Activated CD4-positive, alpha-beta T cell treated with anti-CD3 and anti-CD28 coated beads, Interleukin-2, amount 50 U/mL, for 48 hours (primary cell): Measurements from ENCODE around the gene LTK.

Experiments
- DNase-seq, 2 experiments: peaks; one replicate each; pipeline ENCODE4 v3.0.0-alpha.2; 2020

LTK gene

DNA sequence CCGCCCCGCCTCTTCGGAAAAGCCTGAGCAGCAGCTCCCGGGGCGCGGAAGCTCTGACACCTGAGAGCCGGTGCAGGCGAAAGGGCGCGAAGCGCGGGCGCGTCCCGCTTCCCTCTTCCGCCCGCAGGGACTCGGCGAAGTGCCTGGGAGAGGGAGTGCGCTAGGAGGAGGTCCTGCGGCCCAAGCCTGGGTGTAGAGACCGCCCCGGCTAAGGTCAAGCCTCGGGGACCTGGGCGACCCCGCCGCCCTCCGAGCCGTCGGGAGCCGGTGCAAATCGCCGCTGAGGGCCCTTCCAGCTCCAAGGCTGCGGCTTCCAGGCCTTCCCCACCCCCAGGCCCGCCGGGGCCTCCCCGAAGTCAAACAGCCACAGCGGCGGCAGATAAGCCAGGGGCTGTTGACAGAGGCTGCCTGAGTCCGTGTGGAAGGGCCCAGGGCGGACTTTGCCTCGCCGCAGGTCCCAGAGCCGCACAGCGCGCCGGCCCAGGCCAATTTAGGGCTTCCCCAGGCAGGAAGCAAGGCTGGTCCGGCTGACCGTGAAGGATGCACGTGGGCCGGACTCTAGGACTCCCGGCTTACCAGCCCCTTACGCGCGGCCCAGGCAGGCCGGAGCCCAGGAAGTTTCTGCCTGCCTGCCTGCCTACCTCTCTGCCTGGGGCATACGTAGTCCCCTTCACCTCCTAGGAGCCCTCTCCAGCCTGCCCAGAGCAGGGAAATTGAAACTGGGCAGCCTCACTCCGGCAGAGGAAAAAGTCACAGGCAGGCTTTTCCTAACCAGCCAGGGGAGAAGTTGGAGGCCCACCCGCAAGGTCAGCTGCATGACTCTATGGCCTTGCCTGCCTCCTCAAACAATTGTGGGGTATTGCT is 17.7 kb downstream of the LTK start:
- DNase-seq = no peak

GRCh38 chr15:41494922-41495735 is 18.5 kb downstream of the LTK start:
- DNase-seq = peak in 1 of 2 experiments; percentile 49

DNA sequence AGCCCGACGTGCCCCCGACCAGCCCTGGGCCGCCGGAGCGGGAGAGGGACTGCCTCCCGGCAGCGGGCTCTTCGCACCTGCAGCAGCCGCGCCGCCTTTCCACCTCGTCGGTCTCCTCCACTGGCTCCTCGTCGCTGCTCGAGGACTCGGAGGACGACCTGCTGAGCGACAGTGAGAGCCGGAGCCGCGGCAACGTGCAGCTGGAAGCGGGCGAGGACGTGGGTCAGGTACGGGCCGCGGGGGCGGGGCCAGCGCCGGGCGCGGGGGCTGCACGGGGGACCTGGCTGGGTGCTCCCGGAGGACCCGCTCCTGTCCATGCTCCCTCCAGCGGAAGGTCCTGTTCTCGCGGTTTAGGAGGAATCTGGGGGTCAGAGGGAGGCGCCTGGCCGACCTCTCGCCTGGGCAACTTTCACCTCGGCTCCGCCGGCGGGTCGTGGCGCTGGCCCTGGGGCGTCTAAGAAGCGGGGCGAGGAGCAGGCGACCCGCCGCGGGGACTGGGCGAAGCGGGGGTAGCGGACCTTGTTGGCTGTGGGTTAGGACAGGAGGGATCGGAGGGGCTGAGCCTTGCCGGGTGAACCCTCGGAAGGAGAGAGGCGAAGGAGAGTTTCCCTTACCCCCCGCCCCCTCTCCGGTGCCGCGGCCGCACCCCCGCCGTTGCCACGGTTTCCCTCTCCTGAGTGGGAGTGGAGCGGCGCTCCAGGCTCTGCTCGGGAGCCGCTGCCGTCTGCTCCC is 19.3 kb downstream of the LTK start:
- DNase-seq = peak in 1 of 2 experiments; percentile 59

DNA sequence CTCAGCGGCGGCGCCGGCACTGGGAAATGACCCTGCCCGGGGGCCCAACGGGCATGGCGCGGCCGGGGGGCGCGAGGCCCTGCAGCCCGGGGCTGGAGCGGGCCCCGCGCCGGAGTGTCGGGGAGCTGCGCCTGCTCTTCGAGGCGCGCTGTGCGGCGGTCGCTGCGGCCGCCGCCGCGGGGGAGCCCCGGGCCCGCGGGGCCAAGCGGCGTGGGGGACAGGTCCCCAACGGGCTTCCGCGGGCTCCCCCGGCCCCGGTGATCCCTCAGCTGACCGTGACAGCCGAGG is 19.8 kb downstream of the LTK start:
- DNase-seq = no peak

GRCh38 chr15:41493205-41493901 is 20.3 kb downstream of the LTK start, which contains the start of gene ITPKA:
Gene ITPKA (plus strand): TSS chr15:41493874. CDS start chr15:41493928, 54 bp downstream.
- peak; percentile 93 to 94 for DNase-seq

DNA sequence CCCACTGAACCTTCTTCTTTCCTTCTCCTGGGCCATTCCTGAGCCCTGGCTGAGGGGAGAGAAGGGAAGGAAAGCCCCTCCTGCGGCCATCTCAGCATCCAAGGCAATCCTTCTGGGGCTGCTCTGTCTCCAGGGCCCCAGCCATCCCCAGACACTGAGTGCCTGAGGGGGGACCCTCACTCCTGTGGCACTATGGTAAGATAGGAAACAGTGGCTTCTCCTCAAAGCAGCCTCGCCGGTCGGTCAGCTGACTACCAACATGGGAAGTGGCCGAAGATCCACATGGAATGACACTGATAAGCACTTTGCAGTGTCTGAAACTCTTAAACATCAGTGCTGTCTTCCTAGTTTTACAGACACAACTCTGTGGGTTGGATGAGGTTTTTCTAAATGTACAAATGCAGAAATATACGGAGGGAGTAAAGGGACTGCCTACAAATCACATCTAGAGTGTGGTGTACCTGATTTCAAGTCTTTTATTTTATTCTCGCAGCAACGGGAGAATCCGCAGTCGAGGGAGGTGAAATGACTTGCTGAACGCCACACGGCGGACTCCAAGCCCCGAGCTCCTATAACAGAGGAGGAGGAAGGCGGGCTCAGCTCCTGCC is 20.9 kb downstream of the LTK start:
- DNase-seq = no peak

DNA sequence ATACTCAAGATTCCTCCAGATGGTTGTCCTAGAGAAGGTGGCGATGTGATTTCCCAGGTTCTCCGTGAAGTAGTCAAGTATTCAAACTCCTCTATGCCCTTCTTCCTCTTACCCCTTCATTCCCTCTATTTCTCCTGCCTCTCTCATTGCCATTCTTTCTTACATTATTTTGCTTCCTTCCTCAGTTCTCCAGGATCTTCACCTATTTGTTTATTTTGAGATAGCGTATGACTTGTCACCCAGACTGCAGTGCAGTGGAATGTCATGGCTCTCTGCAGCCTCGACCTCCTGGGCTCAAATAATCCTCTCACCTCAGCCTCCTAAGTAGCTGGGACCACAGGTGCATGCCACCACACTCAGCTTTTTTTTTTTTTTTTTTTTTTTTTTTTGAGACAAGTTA is 21.7 kb downstream of the LTK start:
- no peak for DNase-seq

DNA sequence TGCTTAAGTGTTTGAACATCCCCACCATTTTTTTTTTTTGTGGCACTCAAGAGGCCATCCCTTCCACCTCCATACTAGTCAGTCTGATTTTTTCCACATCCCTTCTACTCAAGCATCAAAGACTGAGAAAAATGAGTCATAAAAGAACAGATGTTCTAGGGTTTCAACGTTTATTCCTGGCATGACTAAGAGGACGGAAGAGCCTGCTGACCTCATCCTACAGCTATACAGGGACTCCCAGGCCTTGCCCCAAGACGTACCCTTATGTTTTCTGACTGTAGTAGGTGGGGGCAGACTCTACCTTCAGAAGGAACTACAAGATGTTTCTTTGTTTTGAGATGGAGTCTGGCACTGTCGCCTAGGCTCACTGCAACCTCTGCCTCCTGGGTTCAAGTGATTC is 23.3 kb downstream of the LTK start:
- DNase-seq = peak in 1 of 2 experiments; percentile 47

- no peak for DNase-seq
These were observed 24.0 kb downstream of the LTK start for GRCh38 chr15:41489641-41490040.

GRCh38 chr15:41487802-41488201 is 25.8 kb downstream of the LTK start:
- DNase-seq = peak; percentile 50 to 57

DNA sequence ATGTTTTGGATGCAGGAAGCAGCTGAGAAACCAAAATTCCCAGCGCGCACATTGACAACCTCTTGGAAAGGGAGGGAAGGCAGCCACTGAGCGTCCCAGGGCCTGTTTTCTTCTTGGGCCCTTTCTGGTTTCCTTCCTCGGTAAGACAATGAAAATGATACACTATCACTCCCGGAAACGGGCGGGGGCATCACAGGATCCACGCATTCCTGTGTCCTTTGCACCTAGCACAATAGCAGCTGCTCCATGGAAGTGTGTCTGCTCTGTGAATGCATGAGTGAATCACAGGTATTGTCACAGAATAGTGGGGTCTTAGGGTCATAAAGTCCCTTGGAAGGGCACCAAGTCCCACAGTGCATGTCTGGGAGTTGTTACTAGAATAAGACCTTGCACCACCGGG is 26.2 kb downstream of the LTK start:
- no peak for DNase-seq

DNA sequence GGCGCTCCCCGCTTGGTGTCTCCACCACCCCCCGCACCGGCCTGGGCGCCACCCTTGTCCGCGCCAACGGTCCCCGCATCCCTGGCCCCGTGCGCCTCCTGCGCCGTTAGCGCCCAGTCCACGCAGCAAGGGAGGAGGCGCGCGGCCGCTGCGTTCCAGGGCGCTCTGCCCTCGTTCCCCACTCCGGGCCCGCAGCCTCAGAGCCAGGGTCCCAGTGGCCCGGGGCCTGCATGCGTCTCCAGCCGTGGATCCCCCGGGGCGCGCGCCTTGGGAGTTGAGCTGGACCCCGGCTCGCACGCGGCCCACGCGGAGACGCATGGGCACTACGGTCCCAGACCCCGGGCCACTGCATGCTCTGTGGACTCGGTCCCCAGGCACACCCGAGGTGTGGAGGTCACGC is 27.3 kb downstream of the LTK start:
- no peak for DNase-seq

DNA sequence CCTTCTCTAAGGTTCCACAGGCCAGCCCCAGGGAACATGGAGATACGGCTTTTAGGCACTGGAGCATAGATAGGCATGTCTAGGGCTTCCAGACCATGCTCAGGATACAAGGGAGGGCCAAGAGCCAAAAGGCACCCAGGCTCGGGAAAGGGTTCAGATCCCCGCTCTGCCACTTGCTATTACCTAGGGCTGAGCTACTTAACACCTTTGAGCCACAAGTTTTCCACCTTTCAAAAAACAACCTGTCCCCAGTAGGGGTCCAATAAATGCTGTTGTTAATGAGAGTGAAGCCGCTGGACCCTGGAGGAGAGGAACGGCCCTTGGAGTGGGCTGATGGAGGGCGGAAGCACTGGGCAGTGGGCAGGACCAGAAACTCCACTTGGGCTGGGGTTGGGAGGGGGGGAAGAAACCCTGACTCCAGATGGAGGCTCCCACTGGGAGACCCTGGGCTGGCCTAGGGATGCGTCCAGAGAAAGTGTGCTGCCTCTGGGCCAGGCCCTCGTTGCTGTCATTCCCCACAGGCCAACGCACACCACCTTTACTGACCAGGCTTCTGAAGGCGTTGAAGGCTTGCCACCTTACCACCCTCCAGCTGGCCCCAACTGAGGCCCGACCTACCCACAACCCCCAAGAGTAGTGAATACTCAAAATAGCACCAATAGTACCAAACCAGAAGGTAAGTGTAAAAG is 28.5 kb downstream of the LTK start:
- DNase-seq = no peak

DNA sequence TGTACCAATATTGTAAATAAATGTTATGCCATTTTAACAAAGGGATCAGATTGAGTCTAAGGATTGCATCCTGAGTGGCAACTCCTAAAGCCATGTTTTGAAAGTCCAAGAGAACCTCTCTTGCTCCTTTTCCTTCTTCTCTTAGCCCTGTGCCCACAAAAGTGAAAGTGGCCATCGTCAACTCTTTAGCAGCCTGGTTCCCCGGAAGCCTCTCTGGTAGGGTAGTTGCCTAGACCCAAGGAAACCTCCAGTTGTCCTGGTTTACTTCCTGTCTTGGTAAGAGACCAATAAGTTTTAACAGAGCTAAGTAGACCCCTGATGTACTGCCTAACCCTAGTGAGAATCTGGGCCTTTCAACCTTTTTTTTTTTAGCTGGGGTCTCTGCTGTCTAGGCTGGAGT is 30.1 kb downstream of the LTK start:
- no peak for DNase-seq

GRCh38 chr15:41483115-41483514 is 30.5 kb downstream of the LTK start:
- peak in 1 of 2 experiments; percentile 53 for DNase-seq

DNA sequence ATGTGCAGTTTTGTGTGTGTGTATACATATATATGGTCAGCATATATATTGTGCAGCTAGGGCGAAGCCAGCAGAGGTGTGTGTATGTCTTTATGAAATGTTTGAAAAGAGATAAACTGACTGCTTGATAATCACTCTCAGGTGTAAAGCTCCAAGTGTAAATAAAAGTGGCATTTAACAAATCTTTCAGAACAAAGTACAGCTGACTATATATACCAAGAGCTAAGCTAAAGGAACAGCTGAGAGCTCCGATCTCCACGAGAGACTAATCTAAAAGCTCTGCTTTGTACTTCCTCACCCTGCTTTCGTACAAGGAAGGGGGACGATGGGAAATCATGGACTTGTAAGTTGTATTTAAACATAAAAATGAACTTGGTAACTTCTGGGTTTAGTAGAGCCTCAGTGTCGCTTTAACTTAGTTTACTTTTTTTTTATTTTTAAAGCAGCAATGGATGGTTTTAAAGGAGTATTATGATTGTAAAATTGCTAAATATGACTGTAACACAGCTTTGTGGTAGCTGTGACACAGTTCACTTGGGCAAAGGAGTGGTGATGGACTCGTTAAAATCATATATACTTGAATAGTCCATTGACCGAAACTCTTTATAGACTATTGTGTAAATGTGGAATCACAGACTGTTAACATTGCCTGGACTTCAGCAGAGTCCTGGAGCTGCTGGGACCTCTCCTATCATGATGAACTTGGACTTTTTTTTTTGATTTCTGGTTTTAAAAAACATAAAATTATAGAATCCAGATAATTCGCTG is 31.3 kb downstream of the LTK start:
- DNase-seq = no peak

- DNase-seq = no peak
These were observed 33.1 kb downstream of the LTK start for GRCh38 chr15:41480396-41481140.

- DNase-seq = no peak
These were observed 37.1 kb downstream of the LTK start for GRCh38 chr15:41476416-41477048.

- no peak for DNase-seq
These were observed 38.7 kb downstream of the LTK start for GRCh38 chr15:41474941-41475340.

- no peak for DNase-seq
These were observed 39.2 kb downstream of the LTK start for GRCh38 chr15:41474436-41474835.
